ENCODE measurements around the gene CRYBG3.

DNA sequence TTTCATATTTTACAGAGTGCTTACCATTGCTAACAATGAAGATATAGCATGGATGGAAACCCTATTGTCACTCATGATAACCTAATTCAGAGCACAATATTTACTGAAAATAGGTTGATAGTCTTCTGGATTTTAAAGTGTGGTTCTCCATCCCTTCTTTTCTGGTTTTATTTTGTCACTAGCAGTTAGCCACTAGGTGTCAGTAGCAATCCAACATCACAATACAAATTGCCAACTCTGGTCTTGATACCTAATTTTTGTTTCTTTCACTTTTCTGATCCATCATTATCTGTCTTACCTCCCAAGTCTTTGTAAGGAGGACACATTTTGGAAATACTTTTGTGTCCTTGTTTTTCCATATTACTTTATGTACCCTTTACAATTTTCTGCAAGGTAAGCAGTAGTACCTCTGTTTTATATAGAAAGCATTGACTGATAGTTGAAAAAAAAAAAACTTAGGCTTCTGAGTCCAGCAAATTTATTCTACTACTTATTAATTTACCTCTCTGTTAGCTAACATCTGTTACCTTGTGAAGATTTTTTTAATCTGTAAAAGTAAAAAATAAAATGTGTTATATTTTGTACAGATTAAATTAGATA lies 28.3 kb upstream of the CRYBG3 start:
- TF ChIP-seq CREB1 (IDR thresholded peaks at IDR 0.05; ENCODE audit: low read depth) (no peak), TCF12 (IDR thresholded peaks at IDR 0.05; ENCODE audit: low read depth) (no peak), TAF1 (IDR thresholded peaks at IDR 0.05; ENCODE audit: low read depth) (no peak), CEBPB (IDR thresholded peaks at IDR 0.05) (no peak), EP300 (IDR thresholded peaks at IDR 0.05; ENCODE audit: borderline replicate concordance) (no peak), MAX (IDR thresholded peaks at IDR 0.05) (no peak)
